ENCODE data around the gene RALA. TPM values are rescaled to one million over a fixed set of nuclear protein-coding genes. Genes with fewer than 3 reads are reported as not detected.

RALA gene
- total and polyA plus RNA-seq, 4 donors = 5.7 to 18.8 (median 9.2) TPM

- no peak overlapping the region for H3K27ac ChIP-seq (ENCODE audit: low read depth in 1 of 2, low read length in 2 of 2)
- no peaks in the 10 kb centered on the region for H3K9me3 ChIP-seq (ENCODE audit: control insufficient read depth in 4 of 4, low read length in 3 of 4)
- no peak overlapping the region for H3K9ac ChIP-seq (ENCODE audit: low read depth in 1 of 2, low read length in 2 of 2)
- TF ChIP-seq TAF1 (conservative IDR thresholded peaks at IDR 0.05) (no peak), ZBTB33 (IDR thresholded peaks at IDR 0.05) (no peak), FOXA2 (IDR thresholded peaks at IDR 0.05) (no peak), ATF3 (IDR thresholded peaks at IDR 0.05) (no peak), RXRA (IDR thresholded peaks at IDR 0.05) (no peak), GABPA (IDR thresholded peaks at IDR 0.05 in 1 of 2, conservative IDR thresholded peaks at IDR 0.05 in 1 of 2) (no peak), RAD21 (IDR thresholded peaks at IDR 0.05) (no peak), JUND (IDR thresholded peaks at IDR 0.05) (no peak), YY1 (IDR thresholded peaks at IDR 0.05) (no peak), CTCF (IDR thresholded peaks at IDR 0.05; ENCODE audit: low read depth, low read length, missing input control) (no peak), NR2F2 (IDR thresholded peaks at IDR 0.05) (no peak), HNF4G (IDR thresholded peaks at IDR 0.05) (no peak), EGR1 (IDR thresholded peaks at IDR 0.05; ENCODE audit: low read depth in 2 of 2) (no peak), HNF4A (conservative IDR thresholded peaks at IDR 0.05) (no peak), FOXA1 (IDR thresholded peaks at IDR 0.05) (no peak), SP1 (IDR thresholded peaks at IDR 0.05) (no peak)
- TF ChIP-seq, protein P1, sequence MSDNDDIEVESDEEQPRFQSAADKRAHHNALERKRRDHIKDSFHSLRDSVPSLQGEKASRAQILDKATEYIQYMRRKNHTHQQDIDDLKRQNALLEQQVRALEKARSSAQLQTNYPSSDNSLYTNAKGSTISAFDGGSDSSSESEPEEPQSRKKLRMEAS (IDR thresholded peaks at IDR 0.05) = no peak
- TF ChIP-seq, protein P2, sequence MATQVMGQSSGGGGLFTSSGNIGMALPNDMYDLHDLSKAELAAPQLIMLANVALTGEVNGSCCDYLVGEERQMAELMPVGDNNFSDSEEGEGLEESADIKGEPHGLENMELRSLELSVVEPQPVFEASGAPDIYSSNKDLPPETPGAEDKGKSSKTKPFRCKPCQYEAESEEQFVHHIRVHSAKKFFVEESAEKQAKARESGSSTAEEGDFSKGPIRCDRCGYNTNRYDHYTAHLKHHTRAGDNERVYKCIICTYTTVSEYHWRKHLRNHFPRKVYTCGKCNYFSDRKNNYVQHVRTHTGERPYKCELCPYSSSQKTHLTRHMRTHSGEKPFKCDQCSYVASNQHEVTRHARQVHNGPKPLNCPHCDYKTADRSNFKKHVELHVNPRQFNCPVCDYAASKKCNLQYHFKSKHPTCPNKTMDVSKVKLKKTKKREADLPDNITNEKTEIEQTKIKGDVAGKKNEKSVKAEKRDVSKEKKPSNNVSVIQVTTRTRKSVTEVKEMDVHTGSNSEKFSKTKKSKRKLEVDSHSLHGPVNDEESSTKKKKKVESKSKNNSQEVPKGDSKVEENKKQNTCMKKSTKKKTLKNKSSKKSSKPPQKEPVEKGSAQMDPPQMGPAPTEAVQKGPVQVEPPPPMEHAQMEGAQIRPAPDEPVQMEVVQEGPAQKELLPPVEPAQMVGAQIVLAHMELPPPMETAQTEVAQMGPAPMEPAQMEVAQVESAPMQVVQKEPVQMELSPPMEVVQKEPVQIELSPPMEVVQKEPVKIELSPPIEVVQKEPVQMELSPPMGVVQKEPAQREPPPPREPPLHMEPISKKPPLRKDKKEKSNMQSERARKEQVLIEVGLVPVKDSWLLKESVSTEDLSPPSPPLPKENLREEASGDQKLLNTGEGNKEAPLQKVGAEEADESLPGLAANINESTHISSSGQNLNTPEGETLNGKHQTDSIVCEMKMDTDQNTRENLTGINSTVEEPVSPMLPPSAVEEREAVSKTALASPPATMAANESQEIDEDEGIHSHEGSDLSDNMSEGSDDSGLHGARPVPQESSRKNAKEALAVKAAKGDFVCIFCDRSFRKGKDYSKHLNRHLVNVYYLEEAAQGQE (IDR thresholded peaks at IDR 0.05) = no peak
- H3K27me3 ChIP-seq (ENCODE audit: control insufficient read depth in 4 of 4, insufficient read depth in 4 of 4, low read length in 3 of 4) = no peaks in the 10 kb centered on the region
- no peak overlapping the region for H3K4me3 ChIP-seq (ENCODE audit: low read depth in 1 of 3, low read length in 3 of 3)
- 92% methylated on average over 1 of the region's 1 CpG for WGBS
- H3K36me3 ChIP-seq (ENCODE audit: control insufficient read depth in 4 of 4, insufficient read depth in 3 of 4, low read depth in 1 of 4, low read length in 3 of 4) = peaks cover 3 to 19% (median 7%) of the 10 kb centered on the region in 4 donors
- no peak for DNase-seq (ENCODE audit: low spot score)
- H3K4me1 ChIP-seq (ENCODE audit: control insufficient read depth in 4 of 4, insufficient read depth in 4 of 4, low read length in 3 of 4) = no peaks in the 10 kb centered on the region
Measured at GRCh38 chr7:39697483-39697882, 74.1 kb downstream of the RALA start.

All from liver (tissue), 9 donors.